Activated T-helper 1 cell treated with anti-CD3 and anti-CD28 coated beads, Interleukin-12 subunit alpha, Interleukin-12 subunit beta, Interleukin-2, Interleukin-4 antibody, amounts not matched to agents 30 ng/mL and 10 ng/mL and 1 ng/mL, durations not matched to agents 14 hours and 24 hours and 36 hours (primary cell): ENCODE data around the gene KCNAB2. TPM values are rescaled to one million over a fixed set of nuclear protein-coding genes. Genes with fewer than 3 reads are reported as not detected.

Source experiments
- DNase-seq: peaks from one replicate; pipeline ENCODE4 v3.0.0; 2021; ENCODE audit warnings: low spot score
- H3K27ac Mint-ChIP-seq: one replicate; pipeline ENCODE4 v1.8.0; 2021; ENCODE audit warnings: mild to moderate bottlenecking, mixed read lengths
- H3K27me3 Mint-ChIP-seq: one replicate; pipeline ENCODE4 v1.8.0; 2022; ENCODE audit warnings: mild to moderate bottlenecking, moderate library complexity, mixed read lengths; ENCODE audit not compliant: insufficient read depth
- H3K36me3 Mint-ChIP-seq: one replicate; pipeline ENCODE4 v1.8.0; 2021; ENCODE audit warnings: low read depth, mixed read lengths
- H3K4me1 Mint-ChIP-seq: one replicate; pipeline ENCODE4 v1.8.0; 2021; ENCODE audit warnings: low read depth, mixed read lengths
- H3K4me3 Mint-ChIP-seq: one replicate; pipeline ENCODE4 v1.8.0; 2021; ENCODE audit warnings: mild to moderate bottlenecking, moderate library complexity, mixed read lengths
- H3K9me3 Mint-ChIP-seq: one replicate; pipeline ENCODE4 v1.8.0; 2021; ENCODE audit warnings: mixed read lengths
- intact Hi-C: fragments of 100-400 bp; cut with micrococcal nuclease; formaldehyde crosslinking; loops from one replicate; pipeline ENCODE4 v1.15.1; 2024
- total RNA-seq: library from RNA; stranded (reverse); gene quantifications from 2 replicates; pipeline ENCODE4 v1.2.3, GENCODE V29; 2022

Gene KCNAB2
- total RNA-seq, 1 donor from 2014 or later: 237 TPM

DNA sequence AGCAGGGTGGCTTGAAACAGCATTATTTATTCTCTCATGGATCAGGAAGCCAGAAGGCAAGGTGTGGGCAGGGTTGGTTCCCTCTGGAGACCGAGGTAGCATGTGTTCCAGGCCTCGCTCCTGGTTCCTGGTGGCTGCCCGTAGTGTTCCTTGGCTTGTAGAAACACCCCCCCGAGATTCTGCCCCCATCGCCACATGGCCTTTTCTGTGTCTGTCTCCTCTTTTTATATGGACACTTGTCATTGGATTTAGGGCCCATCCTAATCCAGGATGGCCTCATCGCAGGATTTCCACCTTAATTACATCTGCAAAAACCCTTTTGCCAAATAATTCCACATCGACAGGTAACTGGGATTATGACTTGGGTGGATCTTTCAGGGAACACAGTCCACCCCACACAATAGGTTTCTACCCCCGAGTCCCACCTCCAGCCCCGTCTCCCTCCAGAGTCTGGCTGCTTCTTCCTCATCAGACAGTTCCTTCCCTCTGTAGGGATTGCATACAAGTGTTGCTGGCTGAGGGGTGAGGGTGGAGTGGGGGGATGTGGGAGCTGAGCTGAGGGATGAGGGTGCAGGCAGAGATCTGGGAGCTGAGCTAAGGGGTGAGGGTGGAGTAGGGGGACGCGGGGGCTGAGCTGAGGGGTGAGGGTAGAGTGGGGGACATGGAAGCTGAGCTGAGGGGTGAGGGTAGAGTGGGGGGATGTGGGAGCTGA, 41.1 kb upstream of the KCNAB2 start:
- intact Hi-C loops: no loop called here
- Mint-ChIP-seq H3K36me3 (no peaks in the 10 kb centered on the region), H3K4me3 (no peak overlapping the region), H3K27me3 (no peaks in the 10 kb centered on the region), H3K9me3 (no peaks in the 10 kb centered on the region), H3K27ac (no peak overlapping the region), H3K4me1 (no peaks in the 10 kb centered on the region)
- DNase-seq: no peak

DNA sequence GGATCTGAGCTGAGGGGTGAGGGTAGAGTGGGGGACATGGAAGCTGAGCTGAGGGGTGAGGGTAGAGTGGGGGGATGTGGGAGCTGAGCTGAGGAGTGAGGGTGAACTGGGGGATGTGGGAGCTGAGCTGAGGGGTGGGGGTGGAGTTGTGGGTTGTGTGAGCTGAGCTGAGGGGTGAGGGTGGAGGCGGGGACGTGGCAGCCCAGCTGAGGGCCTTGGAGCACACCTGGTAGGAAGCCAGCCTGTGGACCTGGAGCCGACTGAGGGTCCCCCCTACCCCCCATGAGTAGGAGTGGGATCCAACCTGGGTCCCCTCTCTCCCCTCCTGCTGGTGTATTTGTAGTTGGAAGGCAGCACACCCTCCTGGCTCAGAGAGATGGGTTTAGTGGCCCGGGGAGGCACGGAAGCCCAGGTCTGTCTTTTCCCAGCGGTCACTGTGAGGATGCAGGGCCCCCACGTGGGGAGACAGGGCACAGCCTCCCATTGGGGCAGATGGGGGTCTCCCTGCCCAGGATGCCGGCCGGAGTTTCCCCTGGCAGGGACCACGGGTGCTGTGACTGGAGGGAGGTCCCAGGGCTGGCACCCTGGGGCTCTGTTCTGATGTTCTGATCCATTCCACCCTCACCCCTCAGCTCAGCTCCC, 40.3 kb upstream of the KCNAB2 start:
- no peaks in the 10 kb centered on the region for H3K9me3 Mint-ChIP-seq
- H3K27ac Mint-ChIP-seq: no peak overlapping the region
- H3K4me1 Mint-ChIP-seq: no peaks in the 10 kb centered on the region
- intact Hi-C loops: no loop called here
- no peaks in the 10 kb centered on the region for H3K27me3 Mint-ChIP-seq
- H3K4me3 Mint-ChIP-seq: no peak overlapping the region
- H3K36me3 Mint-ChIP-seq: no peaks in the 10 kb centered on the region
- DNase-seq: no peak

DNA sequence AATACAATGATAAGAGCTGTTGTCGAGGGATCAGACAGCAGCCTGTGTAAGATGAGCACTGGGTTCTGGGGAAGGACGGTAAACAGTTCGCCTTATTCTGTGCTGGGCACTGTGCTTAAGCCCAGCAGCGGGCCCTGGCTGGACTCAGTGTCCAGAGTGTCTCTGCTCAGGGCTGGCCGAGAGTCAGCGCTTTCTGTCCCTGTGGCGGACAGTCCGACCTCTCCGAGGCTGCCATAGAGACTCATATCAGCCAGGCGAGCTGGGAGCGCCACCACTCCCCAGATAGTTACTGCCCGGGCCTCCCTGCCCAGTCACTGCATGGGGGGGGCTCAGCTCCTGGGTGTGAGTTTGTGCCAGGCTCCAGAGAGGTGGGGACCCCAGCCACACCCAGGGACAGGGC, 38.8 kb upstream of the KCNAB2 start:
- Mint-ChIP-seq H3K36me3 (peaks cover 3% of the 10 kb centered on the region), H3K27ac (peak overlapping the region; percentile 12), H3K27me3 (no peaks in the 10 kb centered on the region), H3K9me3 (no peaks in the 10 kb centered on the region), H3K4me3 (no peak overlapping the region), H3K4me1 (no peaks in the 10 kb centered on the region)
- no peak for DNase-seq
- intact Hi-C loops: no loop called here

DNA sequence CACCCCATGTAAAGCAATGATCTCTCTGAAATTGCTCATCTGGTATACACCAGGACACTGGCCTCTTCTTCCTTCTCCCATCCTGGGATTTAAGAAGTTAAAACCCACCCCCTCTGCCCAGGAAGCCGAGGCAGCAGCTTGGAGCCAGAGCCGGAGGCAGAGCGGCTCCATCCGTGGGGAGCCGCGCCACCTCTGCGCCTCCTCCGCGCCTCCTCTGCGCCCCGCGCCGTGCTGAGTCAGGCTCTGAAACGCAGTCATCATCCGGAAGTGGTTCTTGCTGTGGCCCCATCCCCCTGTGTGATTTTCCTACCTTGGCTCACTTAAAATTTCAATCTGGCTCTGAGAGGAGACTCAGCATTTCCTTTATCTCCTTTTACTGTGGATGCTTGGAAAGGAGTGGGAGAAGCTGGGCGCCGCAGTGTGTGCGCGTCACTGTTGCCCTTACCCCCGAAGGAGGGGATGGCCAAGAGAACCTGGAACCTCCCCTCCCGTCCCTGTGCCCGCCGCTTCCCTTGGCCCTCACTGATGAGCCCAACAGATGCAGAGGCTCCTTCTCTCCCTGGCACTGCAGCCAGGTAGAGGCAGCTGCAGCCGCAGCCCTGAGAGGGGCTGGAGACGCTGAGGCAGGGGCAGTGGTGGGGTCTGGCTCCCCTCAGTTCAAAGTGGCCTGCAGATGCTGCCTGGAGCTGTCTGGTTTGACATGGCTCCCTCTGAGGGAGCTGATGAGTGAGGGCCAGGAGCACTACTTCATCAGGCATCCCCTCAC, 38.2 kb upstream of the KCNAB2 start:
- Mint-ChIP-seq H3K4me3 (no peak overlapping the region), H3K27ac (peak overlapping the region; percentile 12), H3K36me3 (peaks cover 3% of the 10 kb centered on the region), H3K27me3 (no peaks in the 10 kb centered on the region), H3K9me3 (no peaks in the 10 kb centered on the region), H3K4me1 (no peaks in the 10 kb centered on the region)
- intact Hi-C loops: no loop called here
- DNase-seq: no peak

DNA sequence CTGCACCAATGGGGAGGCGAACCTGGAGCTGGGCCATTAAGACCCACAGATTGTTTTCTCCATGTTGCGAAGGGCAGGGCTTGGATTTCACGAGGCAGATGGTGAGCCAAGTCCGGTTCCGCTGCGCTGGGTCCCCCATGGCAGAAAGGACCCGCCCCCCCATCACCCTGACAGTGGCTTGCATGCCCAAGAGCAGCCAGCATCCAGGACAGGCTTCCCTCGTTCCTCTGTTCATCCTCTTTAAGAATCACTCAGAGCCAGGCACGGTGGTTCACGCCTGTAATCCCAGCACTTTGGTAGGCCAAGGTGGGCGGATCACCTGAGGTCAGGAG, 37.6 kb upstream of the KCNAB2 start:
- H3K27me3 Mint-ChIP-seq: no peaks in the 10 kb centered on the region
- peaks cover 5% of the 10 kb centered on the region for H3K36me3 Mint-ChIP-seq
- no peaks in the 10 kb centered on the region for H3K9me3 Mint-ChIP-seq
- H3K27ac Mint-ChIP-seq: no peak overlapping the region
- intact Hi-C loops: no loop called here
- no peaks in the 10 kb centered on the region for H3K4me1 Mint-ChIP-seq
- no peak overlapping the region for H3K4me3 Mint-ChIP-seq
- no peak for DNase-seq

DNA sequence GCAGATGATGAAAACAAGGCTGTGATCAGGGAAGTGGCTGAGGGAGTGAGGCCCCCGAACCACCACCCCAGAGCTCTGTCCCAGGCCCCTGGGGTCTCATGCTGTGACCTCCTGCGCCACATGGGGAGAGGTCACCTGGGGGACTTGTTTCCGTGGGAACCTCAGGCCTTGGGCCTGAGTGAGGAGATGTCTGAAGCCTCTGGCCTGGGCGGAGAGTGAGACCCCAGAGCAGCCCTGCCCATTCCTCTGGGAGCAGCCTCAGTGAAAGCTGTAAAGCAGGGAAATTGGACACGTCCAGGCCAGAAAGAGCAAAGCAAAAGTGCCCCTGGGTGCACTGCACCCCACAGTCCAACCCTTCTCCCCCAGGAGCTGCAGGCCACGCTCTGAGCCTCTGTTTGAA, 37.0 kb upstream of the KCNAB2 start:
- no peaks in the 10 kb centered on the region for H3K9me3 Mint-ChIP-seq
- no peaks in the 10 kb centered on the region for H3K4me1 Mint-ChIP-seq
- H3K27ac Mint-ChIP-seq: no peak overlapping the region
- no peak for DNase-seq
- no peak overlapping the region for H3K4me3 Mint-ChIP-seq
- intact Hi-C loops: no loop called here
- peaks cover 7% of the 10 kb centered on the region for H3K36me3 Mint-ChIP-seq
- H3K27me3 Mint-ChIP-seq: no peaks in the 10 kb centered on the region

DNA sequence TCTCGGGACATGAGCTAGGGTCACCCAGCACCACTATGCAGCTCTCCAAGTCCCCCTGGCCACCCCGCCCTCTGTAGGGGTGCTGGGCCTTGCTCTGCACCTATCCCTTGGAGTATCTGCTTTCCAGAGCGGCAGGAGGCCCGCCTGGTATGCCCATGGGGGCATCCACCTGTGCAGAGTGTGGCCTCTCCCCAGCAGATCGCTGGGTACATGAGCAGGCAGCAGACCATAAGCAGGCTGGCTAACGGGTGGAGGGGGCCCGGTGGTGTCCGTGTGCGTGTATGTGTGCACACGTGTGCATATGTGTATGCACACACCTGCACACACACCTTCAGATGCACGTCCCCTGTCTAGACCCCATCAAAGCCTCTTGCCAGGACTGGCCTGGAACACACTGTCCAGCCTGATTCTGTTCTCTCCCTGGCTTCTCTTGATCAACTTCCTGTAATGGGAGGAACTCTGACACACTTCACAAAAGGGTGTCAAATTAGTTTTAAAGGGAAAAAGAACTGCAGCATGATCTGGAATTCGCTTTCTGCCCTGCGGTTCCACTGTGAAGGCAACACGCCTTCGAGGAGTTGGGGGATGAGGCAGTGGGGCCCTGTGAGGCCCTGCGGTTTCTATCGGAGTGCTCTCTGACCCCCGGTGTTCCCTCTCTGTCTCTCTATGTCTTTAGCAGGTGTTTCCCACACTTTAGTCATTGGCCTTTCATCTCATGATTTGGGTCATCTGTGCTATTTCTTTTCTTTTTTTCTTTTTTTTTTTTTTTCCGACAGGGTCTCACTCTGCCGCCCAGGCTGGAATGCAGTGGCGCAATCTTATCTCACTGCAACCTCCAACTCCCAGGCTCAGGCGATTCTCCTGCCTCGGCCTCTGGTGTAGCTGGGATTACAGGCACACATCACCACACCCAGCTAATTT, 36.3 kb upstream of the KCNAB2 start:
- Mint-ChIP-seq H3K4me1 (no peaks in the 10 kb centered on the region), H3K36me3 (peaks cover 14% of the 10 kb centered on the region), H3K27me3 (no peaks in the 10 kb centered on the region), H3K9me3 (no peaks in the 10 kb centered on the region), H3K27ac (peak overlapping the region; percentile 11), H3K4me3 (no peak overlapping the region)
- intact Hi-C loops: no loop called here
- DNase-seq: no peak

DNA sequence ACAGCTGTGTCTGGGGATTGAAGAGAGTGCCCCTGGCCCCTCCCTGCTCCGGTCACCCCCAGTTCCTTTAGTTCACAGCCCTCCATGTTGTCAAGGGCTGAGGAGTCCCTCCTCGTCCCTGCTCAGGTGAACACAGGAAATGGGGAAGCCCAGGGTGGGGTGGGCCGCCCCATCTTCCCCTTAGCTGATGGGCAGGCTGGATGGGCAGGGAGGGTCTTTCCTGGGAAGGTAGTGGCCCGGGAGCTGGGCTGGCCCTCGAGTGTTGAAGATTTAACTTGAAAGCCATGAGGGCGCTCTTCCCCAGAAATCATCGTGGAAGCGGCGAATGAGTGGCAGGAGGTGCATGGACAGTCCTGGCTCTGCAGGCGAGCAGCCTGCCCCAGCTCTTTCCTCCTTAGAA, 35.1 kb upstream of the KCNAB2 start:
- Mint-ChIP-seq H3K27ac (peak overlapping the region; percentile 77), H3K36me3 (peaks cover 18% of the 10 kb centered on the region)

DNA sequence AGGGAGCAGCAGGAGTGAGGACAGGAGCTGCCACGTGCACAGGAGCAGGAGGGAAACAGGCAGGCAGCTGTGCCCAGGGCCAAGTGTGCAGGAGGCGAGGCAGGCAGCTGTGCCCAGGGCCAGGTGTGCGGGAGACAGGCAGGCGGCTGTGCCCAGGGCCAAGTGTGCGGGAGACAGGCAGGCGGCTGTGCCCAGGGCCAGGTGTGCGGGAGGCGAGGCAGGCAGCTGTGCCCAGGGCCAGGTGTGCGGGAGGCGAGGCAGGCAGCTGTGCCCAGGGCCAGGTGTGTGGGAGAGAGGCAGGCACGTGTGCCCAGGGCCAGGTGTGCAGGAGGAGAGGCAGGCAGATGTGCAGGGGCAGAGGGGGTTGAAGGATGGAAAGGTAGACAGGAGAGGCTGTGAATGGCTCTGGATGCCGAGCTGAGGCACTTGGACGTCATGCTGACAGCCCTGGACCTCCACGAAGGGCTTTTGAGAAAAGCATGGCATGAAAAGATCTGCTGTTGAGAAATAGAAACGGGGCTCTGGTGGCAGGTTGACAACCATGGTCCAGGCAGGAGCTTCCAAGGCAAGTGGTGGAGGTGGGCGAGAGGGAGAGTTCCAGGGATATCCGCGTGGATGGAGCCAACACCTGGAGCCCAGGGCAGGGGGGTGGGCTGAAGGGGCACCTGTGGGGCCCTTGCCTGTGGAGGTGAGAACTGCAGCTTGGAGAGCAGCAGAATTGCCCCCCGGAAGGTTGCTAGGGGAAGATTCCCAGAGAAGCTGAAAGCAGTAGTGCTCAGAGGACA, 34.3 kb upstream of the KCNAB2 start:
- Mint-ChIP-seq H3K4me3 (no peak overlapping the region), H3K36me3 (peaks cover 18% of the 10 kb centered on the region), H3K9me3 (no peaks in the 10 kb centered on the region), H3K27me3 (no peaks in the 10 kb centered on the region), H3K4me1 (no peaks in the 10 kb centered on the region), H3K27ac (peak overlapping the region; percentile 77)
- intact Hi-C loops: no loop called here
- no peak for DNase-seq

More for the DNA sequence above, 35.1 kb upstream of the KCNAB2 start:
- no peak for DNase-seq
- Mint-ChIP-seq H3K27me3 (no peaks in the 10 kb centered on the region), H3K4me1 (no peaks in the 10 kb centered on the region), H3K9me3 (no peaks in the 10 kb centered on the region), H3K4me3 (no peak overlapping the region)
- intact Hi-C loops: no loop called here

DNA sequence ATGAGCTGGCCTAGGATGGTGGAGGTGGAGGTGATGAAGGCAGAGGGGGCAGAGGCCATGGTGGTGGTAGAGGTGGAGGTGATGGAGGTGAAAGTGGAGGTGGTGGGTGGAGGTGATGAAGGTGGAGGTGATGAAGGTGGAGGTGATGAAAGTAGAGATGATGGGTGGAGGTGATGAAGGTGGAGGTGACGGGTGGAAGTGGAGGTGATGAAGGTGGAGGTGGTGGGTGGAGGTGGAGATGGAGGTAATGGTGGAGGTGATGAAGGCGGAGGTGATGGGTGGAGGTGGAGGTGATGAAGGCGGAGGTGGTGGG, 33.8 kb upstream of the KCNAB2 start:
- H3K9me3 Mint-ChIP-seq: no peaks in the 10 kb centered on the region

DNA sequence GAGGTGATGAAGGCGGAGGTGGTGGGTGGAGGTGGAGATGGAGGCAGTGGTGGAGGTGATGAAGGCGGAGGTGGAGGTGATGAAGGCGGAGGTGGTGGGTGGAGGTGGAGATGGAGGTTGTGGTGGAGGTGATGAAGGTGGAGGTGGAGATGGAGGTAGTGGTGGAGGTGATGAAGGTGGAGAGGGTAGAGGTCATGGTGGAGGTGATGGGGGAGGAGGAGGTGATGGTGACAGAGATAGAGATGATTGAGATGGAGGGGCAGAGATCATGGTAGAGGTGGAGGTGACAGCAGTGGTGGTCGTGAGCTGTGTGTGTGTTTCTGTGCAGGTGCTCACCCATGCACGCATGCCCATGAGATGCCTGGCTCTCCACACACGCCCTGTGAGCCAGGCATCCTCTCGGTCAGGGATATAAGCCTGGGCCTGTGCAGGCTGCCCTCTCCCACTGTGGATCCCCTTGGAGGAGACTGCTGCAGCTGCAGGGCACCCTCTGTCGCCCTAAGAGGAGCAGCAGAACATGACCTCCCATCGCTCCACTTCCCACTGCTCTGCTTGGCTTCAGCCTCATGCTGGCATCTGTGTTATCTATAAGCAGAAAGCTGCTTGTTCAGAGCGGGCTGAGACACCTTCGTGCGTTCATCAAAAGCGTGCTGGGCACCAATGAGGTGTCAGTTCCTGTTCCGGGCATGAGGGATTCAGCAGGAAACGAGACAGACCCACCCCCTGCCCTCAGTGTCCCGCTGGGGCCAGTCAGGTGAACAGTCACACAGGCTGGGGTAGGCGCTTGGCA, 33.0 kb upstream of the KCNAB2 start:
- Mint-ChIP-seq H3K9me3 (no peaks in the 10 kb centered on the region), H3K4me1 (no peaks in the 10 kb centered on the region), H3K4me3 (no peak overlapping the region), H3K27ac (peak overlapping the region; percentile 61), H3K27me3 (no peaks in the 10 kb centered on the region), H3K36me3 (peaks cover 18% of the 10 kb centered on the region)
- DNase-seq: no peak
- intact Hi-C loops: no loop called here

More for the DNA sequence above, 33.8 kb upstream of the KCNAB2 start:
- H3K27me3 Mint-ChIP-seq: no peaks in the 10 kb centered on the region
- H3K4me1 Mint-ChIP-seq: no peaks in the 10 kb centered on the region
- no peak overlapping the region for H3K4me3 Mint-ChIP-seq
- peak overlapping the region; percentile 61 for H3K27ac Mint-ChIP-seq
- no peak for DNase-seq
- intact Hi-C loops: no loop called here
- peaks cover 18% of the 10 kb centered on the region for H3K36me3 Mint-ChIP-seq

DNA sequence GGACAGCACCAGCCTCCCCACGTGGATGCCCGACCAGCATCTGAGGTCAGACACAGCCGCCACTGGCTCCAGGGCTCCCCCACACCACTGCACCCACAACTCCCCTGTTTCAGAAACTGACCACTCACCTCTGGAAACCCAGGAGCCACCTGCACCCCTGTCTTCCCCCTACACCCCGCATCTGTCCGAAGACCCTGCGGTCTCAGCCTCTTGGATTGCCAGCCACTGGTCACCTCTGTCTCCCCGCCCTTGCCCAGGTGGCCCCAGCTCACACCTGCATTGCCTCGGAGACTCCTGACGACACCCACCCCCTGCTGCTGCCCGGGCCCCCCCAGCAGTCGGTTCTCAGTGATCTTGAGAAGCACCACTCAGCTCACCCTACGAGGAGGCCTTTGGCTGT, 32.2 kb upstream of the KCNAB2 start:
- Mint-ChIP-seq H3K4me1 (no peaks in the 10 kb centered on the region), H3K27me3 (no peaks in the 10 kb centered on the region), H3K9me3 (no peaks in the 10 kb centered on the region), H3K27ac (no peak overlapping the region), H3K4me3 (no peak overlapping the region), H3K36me3 (peaks cover 18% of the 10 kb centered on the region)
- DNase-seq: no peak
- intact Hi-C loops: no loop called here
